HuH-7.5 (cell line): Measurements from ENCODE around the gene FAM184A.
A peak's percentile ranks its signal among the peaks of the same experiment; 100 is the strongest.
"Not testable (repeated sequence)": the region's sequence is repeated elsewhere in the genome, so short reads cannot be mapped to it uniquely, and the experiment has no call there.

Source experiments
- DNase-seq: peaks from one replicate; pipeline ENCODE4 v3.0.0; 2011; ENCODE audit warnings: low spot score

FAM184A gene

DNA sequence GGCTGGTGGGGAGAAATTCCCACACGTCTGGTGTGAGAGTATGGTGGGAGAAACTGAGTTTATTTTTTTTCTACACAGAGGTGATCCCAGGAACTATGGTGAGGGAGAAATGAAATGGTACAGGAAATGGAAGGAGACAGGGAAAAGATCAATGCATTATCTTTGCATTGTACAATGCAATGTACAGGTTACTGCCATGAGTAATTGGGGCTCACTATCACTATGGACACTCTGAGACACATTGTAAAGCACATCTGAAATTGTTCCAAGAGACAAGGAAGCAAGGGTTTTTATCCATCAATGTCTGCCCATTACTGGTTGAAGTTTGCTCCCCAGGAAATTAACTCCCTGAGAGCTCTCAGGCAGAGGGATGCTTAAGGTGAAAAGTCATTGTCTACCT, 21.7 kb upstream of the FAM184A start:
- DNase-seq, result no peak

DNA sequence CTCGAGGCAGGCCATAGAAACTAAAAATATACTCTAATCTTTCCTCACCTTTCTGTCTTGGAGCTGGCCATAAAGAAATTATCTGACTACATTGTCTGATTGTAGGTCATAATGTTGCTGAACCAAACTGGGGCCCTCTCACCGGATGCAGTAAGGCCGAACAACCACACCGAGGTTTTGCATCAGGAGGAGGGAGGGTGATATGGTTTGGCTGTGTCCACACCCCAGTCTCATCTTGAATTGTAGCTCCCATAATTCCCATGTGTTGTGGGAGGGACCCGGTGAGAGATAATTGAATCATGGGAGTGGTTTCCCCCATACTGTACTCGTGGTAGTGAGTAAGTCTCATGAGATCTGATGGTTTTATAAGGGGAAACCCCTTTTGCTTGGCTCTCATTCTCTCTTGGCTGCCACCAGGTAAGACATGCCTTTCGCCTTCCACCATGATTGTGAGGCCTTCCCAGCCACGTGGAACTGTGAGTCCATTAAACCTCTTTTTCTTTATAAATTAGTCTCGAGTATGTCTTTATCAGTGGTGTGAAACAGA, 19.4 kb upstream of the FAM184A start:
- not testable (repeated sequence) for DNase-seq

DNA sequence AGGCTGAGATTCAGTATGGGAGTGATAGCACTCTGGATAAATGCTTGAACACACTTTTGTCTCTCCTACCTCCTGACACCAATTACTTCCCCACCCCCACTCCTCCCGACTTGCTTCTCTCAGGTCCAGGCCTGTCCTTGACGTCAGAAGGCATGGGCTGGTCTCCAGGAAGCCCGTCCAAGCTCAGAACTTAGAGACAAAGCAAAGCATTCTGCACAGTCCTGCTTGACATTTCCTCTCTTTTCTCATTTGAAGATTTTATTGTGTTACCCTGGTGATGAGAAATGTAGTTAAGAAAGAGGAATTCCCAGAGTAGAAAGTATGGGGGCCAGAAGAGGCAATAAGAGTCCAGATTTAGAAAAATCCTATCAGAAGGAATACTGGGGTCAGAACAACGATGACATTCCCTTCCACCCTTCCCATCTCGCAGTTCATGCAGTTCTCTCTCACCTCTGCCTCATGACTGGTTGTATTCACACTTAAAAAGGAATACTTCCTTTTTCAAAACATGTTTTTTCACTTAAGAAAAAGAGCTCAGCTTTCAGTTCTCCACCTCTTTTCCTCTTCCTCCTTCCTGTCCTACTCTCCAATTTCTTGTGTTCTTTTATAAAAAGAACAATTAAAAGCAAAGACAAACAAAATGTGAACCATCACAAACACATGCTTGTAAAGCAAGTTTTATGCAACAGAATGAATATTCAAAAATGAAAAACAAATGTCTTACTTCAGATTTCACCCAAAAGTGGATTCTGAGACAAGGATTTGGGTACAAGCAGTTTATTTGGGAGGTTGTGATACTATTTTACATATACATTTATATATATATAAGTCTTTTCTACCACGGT, 18.5 kb upstream of the FAM184A start:
- no peak for DNase-seq

DNA sequence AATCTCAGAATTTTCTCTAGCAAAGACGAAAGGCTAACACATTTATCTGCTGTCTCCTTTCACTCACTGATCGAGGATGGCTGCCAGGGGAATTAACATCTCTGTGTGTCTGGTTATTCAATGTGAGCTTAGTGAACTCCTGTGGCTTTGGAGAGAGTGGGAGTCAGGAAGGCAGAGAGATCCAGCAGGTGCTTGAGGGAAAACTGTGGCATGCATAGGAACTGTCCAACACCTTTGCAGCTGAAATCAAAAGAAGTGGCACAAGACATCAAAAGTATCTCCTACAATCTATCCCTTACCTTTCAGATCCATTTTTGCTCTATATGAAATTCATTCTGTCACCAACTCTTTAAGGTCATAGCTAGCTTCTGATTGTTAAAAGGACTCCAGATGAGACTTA, 11.8 kb upstream of the FAM184A start:
- DNase-seq, result no peak

DNA sequence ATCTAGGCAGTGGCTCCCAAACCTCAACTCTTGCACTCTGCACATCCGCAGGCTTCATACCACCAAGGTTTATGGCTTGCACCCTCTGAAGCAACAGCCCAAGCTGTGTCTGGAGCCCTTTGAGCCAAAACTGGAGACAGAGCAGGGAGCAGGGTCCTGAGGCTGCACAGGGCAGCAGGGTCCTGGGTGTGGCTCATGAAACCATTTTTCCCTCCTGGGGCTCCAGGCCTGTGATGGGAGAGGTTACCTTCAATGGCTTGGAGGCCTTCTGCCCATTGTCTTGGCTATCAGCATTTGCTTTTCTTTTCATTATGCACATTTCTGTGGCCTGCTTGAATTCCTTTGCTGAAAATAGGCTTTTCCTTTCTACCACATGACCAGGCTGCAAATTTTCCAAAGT, 6.3 kb upstream of the FAM184A start:
- no peak for DNase-seq

DNA sequence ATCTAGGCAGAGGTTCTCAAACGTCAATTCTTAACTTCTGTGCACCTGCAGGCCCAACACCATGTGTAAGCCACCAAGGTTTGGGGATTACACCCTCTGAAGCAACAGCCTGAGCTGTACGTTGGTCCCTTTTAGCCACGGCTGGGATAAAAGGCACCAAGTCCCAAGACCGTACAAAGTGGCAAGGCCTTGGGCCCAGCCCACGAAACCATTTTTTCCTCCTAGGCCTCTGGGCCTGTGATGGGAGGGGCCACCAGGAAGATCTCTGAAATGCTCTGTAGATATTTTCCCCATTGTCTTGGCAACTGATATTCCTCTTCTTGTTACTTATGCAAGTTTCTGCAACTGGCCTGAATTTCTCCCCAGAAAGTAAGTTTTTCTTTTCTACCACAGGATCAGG, 4.5 kb upstream of the FAM184A start:
- no peak for DNase-seq

DNA sequence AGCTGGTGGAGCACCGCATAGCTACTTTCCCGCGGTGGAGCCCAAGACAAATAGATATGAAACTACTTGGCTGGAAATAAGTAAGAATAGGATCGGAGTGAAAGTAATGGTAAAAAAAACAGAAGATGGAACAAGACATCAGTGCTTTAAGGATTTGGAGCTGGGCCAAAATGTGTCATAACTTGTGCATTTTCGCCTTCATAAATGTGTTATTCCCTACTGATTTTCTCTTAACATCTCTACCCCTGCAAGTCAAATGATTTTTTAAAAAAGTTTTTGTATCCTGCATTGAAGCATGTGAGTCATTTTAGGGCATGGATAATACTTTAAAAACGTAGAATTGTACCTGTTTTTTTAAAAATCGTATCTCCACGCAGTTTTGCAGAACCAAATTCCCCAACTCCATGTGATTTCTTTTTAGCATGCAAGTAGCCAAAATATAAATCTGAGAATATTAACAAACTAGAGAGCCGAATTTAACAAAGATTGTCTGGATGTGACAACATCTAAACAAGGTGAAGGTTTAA, 882 bp upstream of the FAM184A start:
- no peak for DNase-seq

DNA sequence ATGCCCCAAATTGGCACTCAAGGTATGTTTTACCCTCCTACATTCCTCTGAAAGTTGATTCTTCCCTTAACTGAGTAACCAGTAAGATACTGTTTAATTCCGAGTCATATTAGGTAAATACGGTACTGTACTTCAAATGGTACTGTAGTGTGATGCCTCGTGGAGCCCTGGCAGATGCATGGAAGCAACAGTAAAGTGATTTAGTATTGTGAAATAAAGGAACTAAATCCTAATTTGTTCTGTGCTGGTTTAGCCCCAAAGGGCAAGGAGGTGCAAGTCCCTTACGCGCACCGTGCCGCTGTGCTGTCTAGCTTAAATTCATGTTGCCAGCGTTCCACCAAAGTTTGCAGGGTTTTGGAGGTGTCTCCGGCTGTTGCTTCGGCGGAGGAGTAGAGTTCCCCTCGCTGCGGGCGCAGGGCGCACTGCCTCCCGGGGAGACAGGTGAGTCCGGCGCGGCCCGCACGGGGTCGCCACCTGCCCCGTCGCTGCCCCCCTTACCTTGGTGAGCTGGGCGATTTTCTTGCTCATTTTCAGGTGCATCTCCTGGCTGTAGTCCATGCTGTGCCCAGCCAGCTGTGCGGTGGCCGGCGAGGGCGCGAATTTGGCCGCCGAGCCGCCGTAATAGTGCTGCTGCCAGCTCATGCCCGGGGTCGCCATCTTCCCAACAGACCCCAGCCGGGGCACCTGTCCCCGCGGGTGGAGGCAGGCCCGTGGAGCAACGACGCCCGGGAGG, 655 bp downstream of the FAM184A start:
- peak; percentile 42 for DNase-seq

DNA sequence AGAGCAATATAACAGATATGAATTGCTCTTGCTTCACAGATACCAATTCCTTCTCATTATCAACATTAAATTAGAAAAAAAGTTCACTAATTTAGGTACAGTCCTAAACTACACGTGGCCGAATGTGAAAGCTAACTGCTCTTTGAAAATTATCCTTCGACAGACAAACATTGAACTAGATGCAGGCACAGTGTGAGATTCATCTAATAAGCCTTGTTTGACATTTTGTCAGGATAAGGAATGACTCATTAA, 1.1 kb downstream of the FAM184A start:
- no peak for DNase-seq

DNA sequence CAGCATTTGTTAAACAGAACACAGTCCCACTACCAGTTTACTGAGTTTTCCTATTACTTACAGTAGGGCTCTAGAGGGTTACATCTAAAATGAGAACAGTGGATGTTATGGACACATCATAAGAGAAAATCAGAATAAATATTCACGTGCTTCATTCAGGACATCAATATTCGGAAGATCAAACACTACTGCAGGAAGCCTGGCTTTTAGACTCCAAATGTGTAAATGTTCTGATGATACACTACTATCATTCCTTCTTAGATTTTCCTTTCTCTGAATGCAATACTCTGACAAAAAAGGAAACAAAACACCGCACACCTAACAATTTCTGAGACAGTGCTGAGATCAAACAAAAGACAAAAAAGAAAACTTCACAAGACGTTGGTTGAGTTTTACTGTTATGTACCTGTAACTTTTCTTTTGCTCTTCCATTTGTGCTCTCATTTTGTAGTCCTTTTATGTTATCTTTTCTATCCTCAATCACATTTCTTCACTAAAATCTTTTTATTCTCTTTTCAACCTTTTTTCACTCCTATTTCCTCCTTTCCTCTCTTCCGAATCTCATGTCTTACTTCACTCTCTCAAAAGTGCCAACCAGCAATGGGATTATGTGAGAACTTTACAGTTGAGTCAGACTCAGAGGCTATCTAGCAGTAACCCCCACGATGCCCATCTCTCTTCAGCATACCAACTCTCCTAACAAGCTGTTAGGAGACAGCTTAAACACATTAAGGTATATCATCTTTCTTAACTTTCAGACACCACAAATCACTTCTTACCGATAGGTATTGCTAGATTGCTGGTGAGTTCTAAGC, 1.7 kb downstream of the FAM184A start:
- no peak for DNase-seq

DNA sequence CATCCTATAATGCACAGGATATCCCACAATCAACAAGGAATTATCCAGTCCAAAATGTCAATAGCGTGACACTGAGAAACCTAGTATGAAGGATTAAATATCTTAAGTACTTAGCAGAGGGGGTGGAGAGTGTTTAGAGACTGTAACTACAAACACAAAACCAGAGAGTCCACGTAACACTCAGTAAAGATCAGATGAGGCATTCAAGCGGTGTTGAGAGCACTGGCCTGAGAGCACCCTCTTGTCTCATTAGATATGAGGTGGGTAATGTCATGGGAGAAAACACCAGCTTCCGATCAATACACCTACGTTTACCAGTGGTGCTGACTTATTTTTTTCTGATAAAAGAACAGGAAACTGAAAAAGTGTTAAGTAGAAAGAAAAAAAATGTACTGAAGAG, 2.3 kb downstream of the FAM184A start:
- no peak for DNase-seq

DNA sequence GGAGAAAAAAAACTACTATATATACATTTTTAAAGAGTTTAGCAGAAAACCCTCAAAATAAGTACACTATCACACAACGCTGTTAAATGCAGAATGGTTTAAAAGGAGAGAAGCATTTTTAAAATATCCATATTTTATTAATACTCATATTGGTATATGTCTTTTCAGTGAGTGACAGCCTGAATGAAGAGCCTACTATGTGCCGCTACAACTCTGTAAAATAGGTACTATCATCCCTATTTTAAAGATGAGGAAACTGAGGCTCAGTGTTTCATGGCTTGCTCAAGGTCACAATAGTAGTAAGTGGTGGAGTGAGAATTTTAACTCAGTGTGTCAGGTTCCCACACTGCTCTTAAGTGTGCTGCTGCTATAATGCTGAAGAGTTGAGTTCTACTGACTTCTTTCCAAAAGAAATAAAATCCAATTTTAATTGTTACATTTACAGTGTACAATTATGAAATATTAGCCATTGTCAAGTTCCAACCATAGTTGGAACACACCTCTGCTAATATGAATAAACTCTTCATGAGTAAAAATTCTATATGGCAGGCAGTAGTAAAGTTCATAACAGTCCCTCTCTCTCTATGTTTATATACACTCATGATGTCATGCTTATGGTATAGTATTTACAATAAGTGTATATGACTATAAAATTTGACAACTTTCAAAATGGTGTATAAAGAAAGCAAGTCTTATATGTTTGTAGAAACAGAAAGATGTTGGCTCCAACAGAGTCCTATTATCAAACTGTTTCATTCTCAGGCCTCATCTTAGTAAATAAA, 3.1 kb downstream of the FAM184A start:
- DNase-seq, result no peak

DNA sequence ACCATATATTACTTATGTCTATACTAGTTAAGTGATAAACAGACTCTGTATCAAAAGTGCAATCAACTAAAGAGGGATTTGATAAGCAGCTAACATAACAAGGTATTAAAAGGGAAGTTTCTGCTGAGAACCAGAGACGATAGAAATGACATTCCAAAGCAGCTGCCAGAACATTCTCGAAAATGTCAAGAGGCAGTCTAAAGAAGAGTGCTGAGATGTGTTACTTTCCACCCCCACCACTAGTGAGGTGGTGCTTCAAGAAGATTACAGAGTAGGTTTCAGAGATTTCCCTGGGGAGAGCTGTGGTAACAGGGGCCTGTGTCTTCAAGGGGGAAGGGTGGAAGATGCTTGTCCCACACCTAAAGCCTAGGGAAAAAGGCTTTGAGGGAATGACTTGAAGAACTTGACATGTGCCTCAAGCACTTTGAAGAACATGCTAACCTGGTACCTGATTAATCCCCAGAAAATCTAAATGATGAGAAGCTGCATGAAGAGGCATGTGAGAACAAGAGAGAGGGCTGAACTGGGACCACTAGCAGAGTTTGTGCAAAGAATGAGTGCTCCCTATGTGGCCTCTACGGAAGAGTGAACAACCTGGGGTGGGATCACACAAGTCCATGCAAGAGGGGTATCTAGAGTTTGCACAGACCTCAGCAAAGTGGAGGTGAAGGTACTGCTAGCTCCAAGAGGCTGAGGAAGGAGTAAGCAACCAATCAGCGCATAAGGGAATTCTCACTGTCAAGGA, 5.0 kb downstream of the FAM184A start:
- no peak for DNase-seq

DNA sequence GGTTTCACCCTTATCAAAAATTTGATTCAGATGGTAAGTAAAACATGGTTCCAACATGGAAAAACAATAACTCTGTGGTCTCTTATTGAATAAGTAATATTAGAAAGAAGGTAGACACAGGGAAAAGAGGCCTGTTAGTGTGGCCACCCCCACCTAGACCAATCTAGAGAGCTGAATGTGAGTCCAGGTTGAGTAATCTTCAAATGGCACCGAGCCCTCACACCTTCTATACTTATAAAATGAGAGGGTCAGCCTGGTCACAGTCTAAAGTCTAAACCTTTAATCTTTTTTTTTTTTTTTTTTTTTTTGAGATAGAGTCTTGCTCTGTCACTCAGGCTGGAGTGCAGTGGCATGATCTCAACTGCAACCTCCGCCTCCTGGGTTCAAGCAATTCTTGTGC, 6.9 kb downstream of the FAM184A start:
- DNase-seq, result no peak

DNA sequence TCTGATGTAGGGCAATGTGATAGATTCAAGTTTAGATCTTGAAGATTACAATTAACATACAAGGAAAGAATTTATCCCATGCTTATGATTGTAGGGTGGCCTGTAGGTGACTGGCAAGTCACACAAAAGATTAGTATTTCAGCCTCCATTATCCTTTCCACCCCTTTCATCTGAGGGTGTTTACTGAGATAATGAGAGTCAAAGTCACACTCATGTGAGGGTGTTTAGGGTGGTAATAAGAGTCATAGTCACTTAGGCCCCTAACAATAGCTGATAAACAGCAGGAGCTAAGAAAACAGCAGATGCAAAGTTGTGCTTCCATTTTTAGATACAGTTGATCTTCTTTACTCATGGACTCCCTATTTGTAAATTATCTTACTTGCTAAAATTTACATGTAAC, 11.4 kb downstream of the FAM184A start:
- no peak for DNase-seq

DNA sequence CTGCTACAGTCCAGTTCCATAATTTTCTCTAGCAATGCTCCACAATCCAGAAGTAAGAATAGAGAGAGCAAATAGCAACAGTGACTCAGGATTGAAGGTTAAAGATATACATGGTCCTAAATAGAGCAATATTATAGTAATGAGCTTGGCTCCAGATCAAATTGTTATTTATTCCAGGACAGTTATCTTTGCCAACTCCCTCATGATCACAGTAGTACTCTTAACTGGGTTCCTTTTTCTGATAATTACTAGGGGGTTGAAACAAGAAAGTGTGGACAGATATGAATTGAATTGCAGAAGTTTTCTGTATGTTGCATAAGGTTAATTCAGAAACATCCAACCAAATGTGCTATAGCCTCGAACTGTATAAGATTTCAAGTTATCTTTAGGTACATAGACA, 11.9 kb downstream of the FAM184A start:
- DNase-seq, result no peak

DNA sequence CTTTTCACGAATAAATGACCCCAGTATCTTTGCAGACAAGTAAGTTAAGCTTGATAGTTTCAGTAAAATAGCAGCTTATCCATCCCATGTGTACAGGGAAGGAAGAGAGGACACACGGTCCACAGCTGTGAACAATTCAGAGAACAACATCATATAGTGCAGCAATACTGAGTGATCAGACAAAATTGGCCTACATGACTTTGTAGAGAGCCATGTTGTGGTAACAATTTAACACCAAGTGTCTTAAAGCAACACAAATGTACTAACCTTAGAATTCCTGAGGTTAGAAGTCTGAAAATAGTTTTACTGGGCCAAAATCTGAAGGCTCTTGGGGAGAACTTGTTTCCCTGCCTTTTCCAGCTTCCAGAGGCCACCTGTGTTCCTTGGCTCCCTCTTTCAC, 12.5 kb downstream of the FAM184A start:
- DNase-seq, result no peak

DNA sequence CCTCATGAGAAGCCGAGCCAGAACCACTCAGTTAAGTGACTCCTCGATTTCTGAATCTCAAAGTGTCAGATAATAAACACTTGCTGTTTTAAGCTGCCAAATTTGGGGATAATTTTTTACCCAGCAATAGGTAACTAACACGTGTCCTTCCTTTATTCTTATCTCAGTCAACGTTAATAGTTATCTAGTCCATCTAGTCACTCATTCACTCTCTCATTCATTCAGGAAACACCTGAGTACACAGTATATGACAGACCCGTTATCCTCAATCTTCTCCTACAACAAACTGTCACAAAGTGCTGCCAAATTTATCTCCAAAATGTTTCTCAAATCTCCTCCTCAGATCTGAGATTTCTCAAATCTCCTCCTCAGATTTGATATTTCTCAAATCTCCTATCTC, 13.1 kb downstream of the FAM184A start:
- no peak for DNase-seq

DNA sequence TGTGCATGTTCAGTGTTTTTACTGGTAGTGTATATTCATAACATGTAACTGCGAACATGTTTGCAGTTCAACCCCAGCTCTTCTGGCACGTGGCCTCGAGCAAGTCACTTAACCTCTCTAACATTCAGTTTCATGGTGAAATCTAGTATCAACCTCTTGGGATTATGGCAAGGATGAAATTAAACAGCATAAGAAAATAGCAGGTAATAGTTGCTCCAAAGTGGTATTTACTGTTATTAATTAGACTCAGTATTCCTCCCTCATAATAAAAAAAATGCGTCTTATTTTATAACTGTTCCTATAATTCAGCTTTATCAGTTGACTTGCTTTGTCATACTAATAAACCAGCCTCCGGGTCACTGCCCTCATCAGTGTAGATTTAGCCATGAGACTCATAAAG, 15.0 kb downstream of the FAM184A start:
- DNase-seq, result no peak

DNA sequence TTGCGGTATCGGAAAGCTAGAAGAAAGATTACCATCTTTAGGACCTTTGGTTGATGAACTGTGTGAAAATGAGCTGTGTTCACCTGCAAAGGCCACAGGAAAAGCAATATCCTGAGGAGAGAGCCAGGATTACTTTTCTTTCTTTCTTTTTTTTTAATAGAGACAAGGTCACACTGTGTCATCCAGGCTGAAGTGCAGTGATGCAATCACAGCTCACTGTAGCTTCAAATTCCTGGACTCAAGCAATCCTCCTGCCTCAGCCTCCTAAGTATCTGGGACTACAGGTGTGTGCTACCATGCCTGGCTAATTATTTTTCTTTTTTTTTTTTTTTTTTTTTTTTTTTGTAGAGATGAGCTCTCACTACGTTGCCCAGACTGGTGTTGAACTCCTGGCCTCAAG, 17.2 kb downstream of the FAM184A start:
- no peak for DNase-seq
